HK-2 (cell line): ENCODE results near the gene GOLGA6L6.
"Not testable (repeated sequence)": the region's sequence is repeated elsewhere in the genome, so short reads cannot be mapped to it uniquely, and the experiment has no call there.

Source experiments
- DNase-seq: peaks from one replicate; pipeline ENCODE4 v3.0.0-alpha.2; 2018; ENCODE audit not compliant: unreplicated experiment

GOLGA6L6 gene, protein sequence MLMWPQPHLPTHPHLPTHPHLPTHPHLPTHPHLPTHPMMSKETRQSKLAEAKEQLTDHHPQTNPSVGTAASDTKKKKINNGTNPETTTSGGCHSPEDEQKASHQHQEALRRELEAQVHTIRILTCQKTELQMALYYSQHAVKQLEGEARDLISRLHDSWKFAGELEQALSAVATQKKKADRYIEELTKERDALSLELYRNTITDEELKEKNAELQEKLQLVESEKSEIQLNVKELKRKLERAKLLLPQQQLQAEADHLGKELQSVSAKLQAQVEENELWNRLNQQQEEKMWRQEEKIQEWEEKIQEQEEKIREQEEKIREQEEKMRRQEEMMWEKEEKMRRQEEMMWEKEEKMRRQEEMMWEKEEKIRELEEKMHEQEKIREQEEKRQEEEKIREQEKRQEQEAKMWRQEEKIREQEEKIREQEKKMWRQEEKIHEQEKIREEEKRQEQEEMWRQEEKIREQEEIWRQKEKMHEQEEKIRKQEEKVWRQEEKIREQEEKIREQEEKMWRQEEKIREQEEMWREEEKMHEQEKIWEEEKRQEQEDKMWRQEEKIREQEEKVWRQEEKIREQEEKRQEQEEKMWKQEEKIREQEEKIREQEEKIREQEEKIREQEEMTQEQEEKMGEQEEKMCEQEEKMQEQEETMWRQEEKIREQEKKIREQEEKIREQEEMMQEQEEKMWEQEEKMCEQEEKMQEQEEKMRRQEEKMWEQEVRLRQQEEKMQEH

DNA sequence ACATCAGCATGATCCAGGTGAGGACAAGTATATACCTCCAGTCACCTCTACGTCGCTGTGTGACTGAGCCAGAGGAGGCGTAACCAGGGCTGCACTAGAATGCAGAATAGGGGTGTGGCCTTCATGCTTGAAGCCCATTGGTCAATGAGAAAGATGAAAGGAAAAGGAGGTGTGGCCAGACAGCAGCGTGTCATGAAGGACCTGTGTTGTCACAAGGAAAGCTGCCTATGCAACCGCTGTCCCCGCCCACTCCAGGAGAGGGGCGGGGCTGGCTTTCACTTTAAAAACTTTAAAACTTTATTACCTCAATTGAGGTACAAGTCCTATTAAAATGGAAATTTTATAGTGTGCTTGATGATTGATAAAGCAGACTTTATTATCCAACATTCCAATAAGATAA, at the start of gene GOLGA6L6:
TSS of gene GOLGA6L6 (minus strand) at position 101 of the 400 bp plus-strand sequence. CDS start at position 10, 91 bp downstream.
- not testable (repeated sequence) for DNase-seq

DNA sequence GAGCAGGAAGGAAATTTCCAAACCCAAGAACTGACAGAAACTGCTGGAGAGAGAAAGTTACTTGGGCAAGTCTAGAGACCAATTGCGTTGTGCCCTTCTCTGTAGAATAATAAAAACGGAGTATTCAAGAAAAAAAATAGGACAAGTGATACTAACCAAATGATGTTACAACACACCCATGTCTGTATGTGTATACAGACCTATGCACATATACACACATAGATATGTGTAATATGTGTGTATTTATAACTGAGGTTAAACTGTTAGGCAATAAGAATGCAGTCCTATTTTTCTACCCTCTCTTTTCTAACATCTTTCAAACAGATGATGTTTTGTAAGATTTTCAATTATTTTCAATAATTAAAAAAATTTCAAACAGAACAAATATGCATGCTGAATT, 48.5 kb upstream of the GOLGA6L6 start:
- DNase-seq = not testable (repeated sequence)

DNA sequence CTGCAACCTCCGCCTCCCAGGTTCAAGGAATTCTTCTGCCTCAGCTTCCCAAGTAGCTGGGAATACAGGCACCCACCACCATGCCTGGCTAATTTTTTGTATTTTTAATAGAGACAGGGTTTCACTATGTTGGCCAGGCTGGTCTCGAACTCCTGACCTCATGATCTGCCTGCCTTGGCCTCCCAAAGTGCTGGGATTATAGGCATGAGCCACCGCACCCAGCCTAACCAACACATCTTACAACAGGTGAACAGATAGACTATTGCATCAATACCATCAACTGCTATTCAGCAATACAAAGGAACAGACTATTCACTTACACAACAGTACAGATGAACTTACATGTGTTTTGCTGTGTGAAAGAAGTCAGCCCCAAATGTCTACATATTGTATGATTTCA, 45.2 kb upstream of the GOLGA6L6 start:
- not testable (repeated sequence) for DNase-seq

DNA sequence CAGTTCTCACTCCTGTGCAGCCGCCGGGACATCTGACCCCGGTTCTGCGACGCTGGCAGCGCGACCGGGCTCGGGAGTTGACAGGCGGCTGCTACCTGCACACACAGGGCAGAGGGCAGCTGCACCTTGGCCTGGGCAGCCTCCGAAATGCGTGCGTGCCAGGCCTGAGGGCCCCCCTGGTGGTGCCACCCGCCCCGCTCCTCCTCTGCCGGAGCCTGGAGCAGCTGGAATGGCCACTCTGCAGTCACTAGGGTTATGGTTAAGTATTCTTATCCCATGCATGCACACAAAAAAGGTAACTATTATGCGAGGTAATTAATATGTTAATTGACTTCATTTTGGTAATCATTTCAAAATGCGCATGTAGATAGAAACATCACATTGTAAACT, 41.1 kb upstream of the GOLGA6L6 start:
- not testable (repeated sequence) for DNase-seq

DNA sequence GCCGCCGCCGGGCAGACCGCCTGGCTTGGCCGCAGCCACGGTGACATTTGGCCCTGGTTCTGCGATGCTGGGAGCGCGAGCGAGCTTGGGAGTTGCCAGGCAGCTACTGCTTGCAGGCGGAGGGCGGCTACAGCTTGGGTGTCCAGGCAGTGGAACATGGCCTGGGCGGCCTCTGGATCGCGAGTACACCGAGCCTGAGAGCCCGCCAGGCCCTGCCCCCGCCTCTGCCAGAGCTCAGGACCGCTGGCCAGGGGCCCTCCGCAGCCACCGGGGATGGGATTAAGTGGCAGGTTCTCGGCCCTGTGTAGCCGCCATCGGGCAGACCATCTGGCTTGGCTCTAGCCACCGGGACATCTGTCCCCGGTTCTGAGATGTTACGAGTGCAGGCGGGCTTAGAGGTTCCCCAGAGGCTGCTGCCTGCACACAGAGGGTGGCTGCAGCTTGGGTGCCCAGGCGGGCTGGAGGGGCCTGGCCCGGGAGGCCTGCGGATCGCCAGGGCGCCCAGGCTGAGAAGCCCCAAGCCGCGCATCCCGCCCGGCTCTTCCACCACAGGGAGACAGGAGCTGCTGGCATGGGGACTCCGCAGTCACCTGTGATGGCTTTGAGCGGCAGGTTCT, 40.6 kb upstream of the GOLGA6L6 start:
- DNase-seq = not testable (repeated sequence)

DNA sequence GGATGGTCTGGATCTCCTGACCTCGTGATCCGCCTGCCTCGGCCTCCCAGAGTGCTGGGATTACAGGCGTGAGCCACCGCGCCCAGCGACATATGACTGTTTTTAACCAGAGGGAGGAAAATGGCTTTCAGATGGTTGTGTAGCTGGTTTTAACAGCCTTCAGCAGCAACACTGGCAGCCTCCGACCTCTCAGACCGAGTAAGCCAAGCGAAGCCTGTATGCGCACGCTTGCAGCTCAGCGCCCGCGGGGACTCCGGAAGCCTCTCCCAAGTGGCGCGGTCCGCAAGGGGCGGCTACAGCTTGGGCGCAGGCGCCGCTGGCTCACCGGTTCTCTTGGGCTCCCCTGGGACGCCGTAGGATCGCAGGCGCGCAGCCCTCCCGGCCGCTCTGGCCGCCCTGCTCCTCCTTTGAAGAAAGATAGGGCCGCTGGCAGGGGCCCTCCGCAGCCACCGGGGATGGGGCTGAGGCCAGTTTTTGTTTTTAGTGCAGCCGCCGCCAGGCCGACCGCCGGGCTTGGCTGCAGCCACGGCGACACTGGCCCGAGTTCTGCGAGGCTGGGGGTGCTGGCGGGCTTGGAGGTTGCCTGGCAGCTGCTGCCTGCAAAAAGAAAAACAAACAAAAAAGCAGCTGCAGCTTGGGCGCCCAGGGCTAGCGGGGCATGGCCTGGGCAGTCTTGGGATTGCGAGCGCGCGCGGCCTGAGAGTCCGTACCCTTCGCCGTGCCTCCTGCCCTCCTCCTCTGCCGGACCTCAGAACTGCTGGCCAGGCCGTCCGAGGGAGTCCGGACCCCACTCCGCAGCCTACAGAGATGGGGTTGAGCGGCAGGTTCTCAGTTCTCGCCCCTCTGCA, 39.9 kb upstream of the GOLGA6L6 start:
- not testable (repeated sequence) for DNase-seq

DNA sequence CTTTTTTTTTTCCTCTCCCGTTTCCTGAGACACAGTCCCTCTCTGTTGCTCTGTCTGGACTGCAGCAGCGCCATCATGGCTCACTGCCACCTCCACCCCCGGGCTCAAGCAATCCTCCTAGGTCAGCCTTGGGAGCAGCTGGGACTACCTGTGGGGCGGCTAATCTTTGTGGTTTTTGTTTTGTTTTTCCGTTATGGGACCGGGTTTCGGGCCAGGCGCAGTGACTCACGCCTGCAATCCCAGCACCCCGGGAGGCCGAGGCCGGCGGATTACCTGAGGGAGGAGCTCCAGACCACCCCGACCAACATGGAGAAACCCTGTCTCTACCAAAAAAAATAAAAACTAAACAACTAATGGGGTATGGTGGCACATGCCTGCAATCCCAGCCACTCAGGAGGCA, 38.1 kb upstream of the GOLGA6L6 start:
- DNase-seq = not testable (repeated sequence)

DNA sequence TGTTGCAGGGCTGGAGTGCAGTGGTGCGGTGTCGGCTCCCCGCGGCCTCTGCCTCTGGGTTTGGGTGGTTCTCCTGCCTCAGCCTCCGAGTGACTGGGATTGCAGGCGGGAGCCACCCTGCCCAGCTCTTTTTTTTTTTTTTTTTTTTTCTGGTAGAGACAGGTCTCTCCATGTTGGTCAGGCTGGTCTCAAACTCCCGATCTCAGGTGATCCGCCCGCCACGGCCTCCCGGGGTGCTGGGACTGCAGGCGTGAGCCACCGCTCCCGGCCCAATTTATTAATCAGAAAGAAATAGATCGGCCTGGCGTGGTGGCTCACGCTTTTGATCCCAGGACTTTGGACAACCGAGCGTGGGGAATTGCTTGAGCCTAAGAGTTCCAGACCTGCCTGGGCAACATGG, 9.7 kb upstream of the GOLGA6L6 start:
- DNase-seq = not testable (repeated sequence)

DNA sequence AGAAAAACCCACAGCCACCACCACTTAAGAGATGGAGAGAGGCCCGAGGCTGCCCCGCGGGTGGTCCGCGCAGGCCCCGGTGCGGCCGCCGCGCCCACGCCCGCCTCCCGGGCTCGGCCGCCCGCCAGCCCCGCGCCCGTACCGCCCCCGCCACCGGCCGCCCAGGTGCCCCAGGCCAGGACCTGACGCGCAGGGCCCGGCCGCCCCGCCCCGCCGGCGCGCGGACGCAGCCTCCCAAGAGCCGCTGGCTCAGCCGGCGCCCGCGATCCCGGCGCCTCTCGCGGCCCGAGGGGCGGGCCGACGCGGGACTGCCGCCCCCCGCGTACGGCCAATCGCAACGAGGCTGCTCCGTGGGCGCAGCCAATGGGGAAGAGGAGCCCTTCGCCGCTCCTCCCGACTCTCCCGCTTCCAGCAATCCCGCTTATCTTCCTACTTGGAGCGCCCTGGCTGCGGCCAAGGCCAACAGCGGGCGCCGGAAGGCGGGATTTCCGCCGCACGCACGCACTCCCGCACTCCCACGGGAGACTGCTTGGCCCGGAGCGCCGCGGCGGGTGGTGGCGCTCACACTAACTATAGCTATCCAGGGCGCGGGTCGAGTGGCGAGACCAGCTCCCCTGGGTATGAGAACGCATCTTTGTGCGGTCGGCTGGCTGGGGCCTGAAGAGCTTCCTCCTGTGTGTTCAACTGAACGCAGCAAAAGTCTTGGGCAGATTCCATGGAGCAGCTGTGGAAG, 35.5 kb downstream of the GOLGA6L6 start:
- DNase-seq = not testable (repeated sequence)

DNA sequence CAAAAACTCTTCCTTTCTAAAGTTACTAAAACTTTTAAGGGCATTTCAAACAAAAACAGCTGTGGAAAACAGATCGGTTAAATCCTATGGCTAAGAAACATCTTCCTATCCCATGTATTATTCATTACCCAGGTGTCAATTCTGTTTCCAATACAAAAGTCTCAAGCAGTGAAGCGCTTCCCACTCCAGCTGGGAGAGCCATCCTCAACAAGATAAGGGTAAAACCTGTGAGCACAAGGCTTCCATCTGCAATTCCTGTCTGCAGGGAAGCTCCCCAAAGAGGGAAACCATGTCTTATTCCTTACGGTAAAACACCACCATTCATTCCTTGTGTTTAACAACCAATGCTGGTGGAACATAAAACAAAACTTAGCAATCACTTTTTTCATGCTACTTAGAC, 38.8 kb downstream of the GOLGA6L6 start:
- not testable (repeated sequence) for DNase-seq

DNA sequence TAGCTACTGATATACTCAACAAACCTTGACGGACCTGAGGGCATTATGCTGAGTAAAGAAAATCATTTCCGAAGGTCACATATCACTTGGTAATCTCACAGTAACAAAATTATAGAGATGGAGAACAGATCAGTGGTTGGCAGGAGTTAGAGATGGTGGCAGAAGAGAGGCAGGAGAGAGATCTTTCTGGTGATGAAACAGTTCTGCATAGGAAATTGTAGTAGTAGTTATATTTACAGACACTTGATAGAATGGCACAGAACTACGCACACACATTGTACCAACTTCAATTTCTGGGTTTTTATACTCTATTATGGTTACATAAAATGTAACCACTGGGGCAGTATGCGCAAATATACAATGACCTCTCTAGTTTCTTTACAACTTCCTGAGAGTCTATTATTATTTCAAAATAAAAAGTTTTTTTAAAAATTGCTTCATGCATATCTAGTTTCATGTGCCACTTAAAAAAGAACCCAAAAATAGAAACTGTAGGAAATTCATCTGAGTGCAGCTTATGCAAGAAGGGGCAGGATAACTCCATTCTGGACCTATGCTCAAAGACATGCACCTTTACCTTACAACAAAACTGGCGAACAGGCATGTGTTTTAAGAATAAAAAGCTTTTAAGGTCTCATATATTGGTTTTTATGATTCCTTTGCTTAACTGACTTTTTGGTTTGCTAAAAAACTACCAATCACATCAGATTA, 39.9 kb downstream of the GOLGA6L6 start:
- DNase-seq = not testable (repeated sequence)

DNA sequence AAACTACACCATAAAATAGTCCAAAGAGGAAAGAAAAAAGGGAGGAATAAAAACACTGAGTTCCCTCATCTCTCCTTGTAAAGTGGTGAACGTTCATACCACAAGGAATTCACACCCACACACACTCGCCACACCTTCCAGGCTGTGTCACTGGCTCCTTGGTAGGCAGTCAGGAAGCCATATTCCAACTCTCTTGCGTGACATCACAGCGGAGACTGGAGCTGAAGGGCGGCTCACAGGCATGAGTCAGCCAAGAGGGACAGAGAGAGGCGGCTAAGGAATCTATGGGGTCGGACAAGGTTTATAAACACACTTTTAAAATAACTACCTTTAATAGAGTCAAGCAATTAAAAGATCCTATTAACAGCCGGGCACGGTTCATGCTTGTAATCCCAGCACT, 43.8 kb downstream of the GOLGA6L6 start:
- peak; percentile 0 for DNase-seq

DNA sequence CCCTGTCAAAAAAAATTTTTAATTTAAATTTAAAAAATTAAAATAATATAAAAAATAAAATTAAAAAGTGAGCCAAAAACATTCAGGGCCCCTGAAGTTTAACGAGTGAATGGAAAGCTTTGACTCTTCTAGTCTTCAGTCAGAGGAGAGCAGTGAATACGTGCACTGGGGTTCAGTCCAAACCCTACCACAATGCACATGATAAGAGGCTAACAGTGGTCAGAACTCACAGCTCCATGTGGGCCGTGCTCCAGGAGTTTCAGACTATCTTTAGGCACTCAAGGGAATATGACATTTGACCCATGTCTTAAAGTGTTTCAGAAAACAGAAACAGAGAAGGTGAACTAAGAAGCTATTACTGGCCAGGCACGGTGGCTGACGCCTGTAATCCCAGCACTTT, 48.6 kb downstream of the GOLGA6L6 start:
- not testable (repeated sequence) for DNase-seq

DNA sequence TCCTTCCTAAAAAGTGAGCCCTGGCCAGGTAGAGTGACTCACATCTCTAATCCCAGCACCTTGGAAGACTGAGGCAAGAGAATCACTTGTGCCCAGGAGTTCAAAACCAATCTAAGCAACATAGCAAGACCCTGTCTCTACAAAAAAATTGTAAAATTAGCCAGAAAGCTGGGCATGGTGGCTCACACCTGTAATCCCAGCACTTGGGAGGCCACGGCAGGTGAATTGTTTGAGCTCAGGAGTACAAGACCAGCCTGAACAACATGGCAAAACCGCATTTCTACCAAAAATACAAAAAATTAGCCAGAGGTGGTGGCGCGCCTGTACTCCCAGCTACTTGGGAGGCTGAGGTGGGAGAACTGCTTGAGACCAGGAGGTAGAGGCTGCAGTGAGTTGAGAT, 49.0 kb downstream of the GOLGA6L6 start:
- not testable (repeated sequence) for DNase-seq

DNA sequence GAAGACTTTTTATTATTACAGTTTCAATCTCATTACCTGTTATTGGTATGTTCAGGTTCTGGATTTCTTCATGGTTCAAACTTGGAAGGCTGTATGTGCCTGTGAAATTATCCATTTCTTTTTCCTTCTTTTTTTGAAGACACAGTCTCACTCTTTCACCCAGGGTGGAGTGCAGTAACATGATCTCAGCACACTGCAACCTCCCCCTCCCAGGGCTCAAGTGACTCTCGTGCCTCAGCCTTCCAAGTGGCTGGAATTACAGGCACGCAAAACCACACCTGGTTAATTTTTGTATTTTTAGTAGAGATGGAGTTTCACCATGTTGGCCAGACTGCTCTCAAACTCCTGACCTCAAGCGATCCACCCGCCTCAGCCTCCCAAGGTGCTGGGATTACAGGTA, 52.3 kb downstream of the GOLGA6L6 start:
- not testable (repeated sequence) for DNase-seq
